VCaP (cell line): ENCODE measurements around the gene PHACTR1.

Experiments
- H3K27ac ChIP-seq: fragments of 450-650 bp; 2 replicates; pipeline ENCODE4 v1.5.1; 2017
- TF ChIP-seq, protein P1 (sequence below): fragments of 450-650 bp; conservative IDR thresholded peaks from 2 replicates; pipeline ENCODE4 v1.5.1; 2017; ENCODE audit warnings: mild to moderate bottlenecking, moderate library complexity

PHACTR1 gene

GRCh38 chr6:12716298-12716916, at the start of gene PHACTR1:
Gene PHACTR1, plus strand, starts transcription at chr6:12716767.
- no peak within 1 kb of the TSS for H3K27ac ChIP-seq
- TF ChIP-seq, protein P1, sequence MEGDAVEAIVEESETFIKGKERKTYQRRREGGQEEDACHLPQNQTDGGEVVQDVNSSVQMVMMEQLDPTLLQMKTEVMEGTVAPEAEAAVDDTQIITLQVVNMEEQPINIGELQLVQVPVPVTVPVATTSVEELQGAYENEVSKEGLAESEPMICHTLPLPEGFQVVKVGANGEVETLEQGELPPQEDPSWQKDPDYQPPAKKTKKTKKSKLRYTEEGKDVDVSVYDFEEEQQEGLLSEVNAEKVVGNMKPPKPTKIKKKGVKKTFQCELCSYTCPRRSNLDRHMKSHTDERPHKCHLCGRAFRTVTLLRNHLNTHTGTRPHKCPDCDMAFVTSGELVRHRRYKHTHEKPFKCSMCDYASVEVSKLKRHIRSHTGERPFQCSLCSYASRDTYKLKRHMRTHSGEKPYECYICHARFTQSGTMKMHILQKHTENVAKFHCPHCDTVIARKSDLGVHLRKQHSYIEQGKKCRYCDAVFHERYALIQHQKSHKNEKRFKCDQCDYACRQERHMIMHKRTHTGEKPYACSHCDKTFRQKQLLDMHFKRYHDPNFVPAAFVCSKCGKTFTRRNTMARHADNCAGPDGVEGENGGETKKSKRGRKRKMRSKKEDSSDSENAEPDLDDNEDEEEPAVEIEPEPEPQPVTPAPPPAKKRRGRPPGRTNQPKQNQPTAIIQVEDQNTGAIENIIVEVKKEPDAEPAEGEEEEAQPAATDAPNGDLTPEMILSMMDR = no peak

- H3K27ac ChIP-seq = no peak overlapping the region
- TF ChIP-seq, protein P1 = no peak
These were observed 49.7 kb upstream of the PHACTR1 start for GRCh38 chr6:12666886-12667285.

- TF ChIP-seq, protein P1 = no peak
- no peak overlapping the region for H3K27ac ChIP-seq
These were observed 40.6 kb upstream of the PHACTR1 start for GRCh38 chr6:12675931-12676330.

- TF ChIP-seq, protein P1 = no peak
- no peak overlapping the region for H3K27ac ChIP-seq
These were observed 37.2 kb upstream of the PHACTR1 start for GRCh38 chr6:12679341-12679740.

DNA sequence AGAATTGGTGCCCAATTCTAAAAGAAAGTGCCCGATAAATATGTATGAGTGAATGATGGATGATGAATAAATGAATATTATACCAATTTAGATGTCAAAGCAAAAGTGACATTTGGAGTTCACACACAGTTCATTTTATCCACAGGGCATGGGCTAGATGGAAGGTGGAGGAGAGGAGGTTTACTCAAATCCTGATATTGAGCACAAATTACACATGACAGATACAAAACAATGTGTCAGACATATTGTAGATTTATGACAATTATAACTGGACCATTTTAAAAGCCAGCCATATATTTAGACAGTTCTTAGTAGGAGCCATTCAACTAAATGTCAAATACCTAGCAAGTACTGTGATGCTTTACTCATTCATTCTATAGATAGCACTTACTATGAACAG, 23.4 kb upstream of the PHACTR1 start:
- TF ChIP-seq, protein P1 = no peak
- no peak overlapping the region for H3K27ac ChIP-seq

DNA sequence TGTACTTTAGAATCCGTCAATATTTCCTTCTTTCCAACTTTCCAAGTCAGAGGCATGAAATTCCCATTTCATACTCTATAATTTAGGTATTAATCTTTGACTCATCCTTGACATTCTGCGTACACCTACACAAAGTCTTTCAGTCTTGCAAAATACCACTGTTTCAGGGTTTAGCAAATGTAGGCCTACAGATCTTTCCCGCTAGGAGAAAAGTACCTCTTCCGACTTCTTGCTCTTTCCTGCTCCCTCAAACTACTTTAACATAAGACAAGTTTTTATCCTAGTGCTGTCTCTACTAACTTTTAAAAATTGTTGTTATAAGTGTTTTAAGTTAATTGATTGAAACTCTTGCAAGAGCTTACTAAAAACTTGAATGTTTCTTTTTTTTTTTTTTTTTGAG, 18.3 kb upstream of the PHACTR1 start:
- TF ChIP-seq, protein P1 = no peak
- no peak overlapping the region for H3K27ac ChIP-seq

GRCh38 chr6:12704946-12705345, 11.6 kb upstream of the PHACTR1 start:
- H3K27ac ChIP-seq = no peak overlapping the region
- TF ChIP-seq, protein P1 = no peak
